Pancreas (tissue), 10 donors: Measurements from ENCODE around the gene ILKAP. TPM values are rescaled to one million over a fixed set of nuclear protein-coding genes. Genes with fewer than 3 reads are reported as not detected.
A peak's percentile ranks its signal among the peaks of the same experiment; 100 is the strongest.

Source experiments
- ATAC-seq, 4 donors: fragments of 200-7000 bp; cut with Tn5 transposase; one replicate each; pipeline versions ENCODE4 v1.8.0 to v1.9.1; 2020; ENCODE audit warnings: mild to moderate bottlenecking in 4 of 4, moderate library complexity in 4 of 4
- DNase-seq, 6 donors: peaks; one replicate each; pipeline ENCODE4 v3.0.0-alpha.2; 2020
- FAIRE-seq: peaks from 2 replicates; lab custom pipeline; 2012; peaks lifted over from hg19 to GRCh38; lab: Jason Lieb, UNC
- H3K27ac ChIP-seq, 4 donors: fragments of 200-600 bp; sonication (generic); 1 replicate in 3 of 4; 2 replicates in 1 of 4; pipeline versions ENCODE4 v1.5.0 to v1.8.0; 2020
- H3K27me3 ChIP-seq, 4 donors: fragments of 200-600 bp; one replicate each; pipeline ENCODE4 v1.8.0; 2021
- H3K36me3 ChIP-seq, 3 donors: fragments of 200-600 bp; sonication (generic) in 1 of 3; one replicate each; pipeline versions ENCODE4 v1.5.0 to v1.8.0; 2020 to 2021
- H3K4me1 ChIP-seq, 3 donors: fragments of 200-600 bp; one replicate each; pipeline ENCODE4 v1.8.0; 2021
- H3K4me3 ChIP-seq, 4 donors: fragments of 200-600 bp; sonication (generic) in 2 of 4; one replicate each; pipeline versions ENCODE4 v1.5.0 to v1.8.0; 2020 to 2021
- H3K9me3 ChIP-seq, 4 donors: fragments of 200-600 bp; one replicate each; pipeline ENCODE4 v1.8.0; 2021
- CTCF ChIP-seq, 4 donors: fragments of 200-600 bp; sonication (generic) in 3 of 4; IDR thresholded peaks; one replicate each; pipeline versions ENCODE4 v1.5.0 to v1.8.0; 2021; ENCODE audit warnings: antibody characterized with exemption in 4 of 4
- WGBS, 2 donors: extraction: QIAGEN DNeasy Blood & Tissue Kit; methylation state at CpG; one replicate each; pipeline ENCODE4 v1.1.7; 2013; 5-methylcytosine and 5-hydroxymethylcytosine counted together
- intact Hi-C, 3 donors: fragments of 100-400 bp; cut with DNase I; formaldehyde crosslinking; loops; one replicate each; pipeline versions ENCODE4 v1.11.1 to v1.14.2; 2022
- polyA plus RNA-seq, 2 donors: library from polyadenylated mRNA; stranded (reverse); fragments of 200-250 nt; gene quantifications; one replicate each; pipeline ENCODE4 v1.2.3, GENCODE V29; 2013
- total RNA-seq, 6 donors: library from RNA; stranded (reverse); fragmentation: NEBNext Ultra II Directional in 4 of 6; extraction: Animal tissue kit (Norgen Biotek cat#: 25700) in 4 of 6; gene quantifications; one replicate each; pipeline versions ENCODE4 v1.2.1 to v1.2.4, GENCODE V29; 2021 to 2023
- donor health status: healthy with polysubstance abuse.
- donor health status: DM: no; HTN: no; CAD: no; lungs with moderate emphysema.
- donor health status: DM: no; HTN: no; CAD: no.
- donor health status: control.
- donor health status: control.
- donor health status: Bipolar disorder and iron deficiency.
- donor health status: DM: yes; HTN: yes; CAD: no.
- donor health status: DM: no; HTN: no; CAD: no.
- donor health status: DM: no; HTN: no; CAD: no.
- donor health status: DM: yes; HTN: yes; CAD: no.

ILKAP gene
- total and polyA plus RNA-seq, 8 donors: 14.0 to 91.6 (median 21.5) TPM

GRCh38 chr2:238161291-238162051, 42.0 kb downstream of the ILKAP start:
- TF ChIP-seq CTCF (IDR thresholded peaks at IDR 0.05): no peak
- ATAC-seq (no peak), FAIRE-seq (no peak), DNase-seq (peak in 2 of 6 donors; percentile 51 to 58)
- Histone ChIP-seq H3K9me3 (no peaks in the 10 kb centered on the region), H3K4me1 (no peaks in the 10 kb centered on the region), H3K4me3 (no peak overlapping the region), H3K27me3 (no peaks in the 10 kb centered on the region), H3K27ac (no peak overlapping the region), H3K36me3 (no peaks in the 10 kb centered on the region)
- intact Hi-C loops: no loop called here
- WGBS, 2 donors: 82 to 86% methylated on average over 21 of the region's 21 CpGs

GRCh38 chr2:238160206-238161129, 43.0 kb downstream of the ILKAP start:
- FAIRE-seq (no peak), ATAC-seq (no peak)

GRCh38 chr2:238159661-238160205, 43.8 kb downstream of the ILKAP start:
- H3K27ac ChIP-seq: no peak overlapping the region
- no peak overlapping the region for H3K4me3 ChIP-seq
- H3K36me3 ChIP-seq: no peaks in the 10 kb centered on the region
- no peaks in the 10 kb centered on the region for H3K27me3 ChIP-seq
- H3K9me3 ChIP-seq: no peaks in the 10 kb centered on the region
- intact Hi-C loops: no loop called here
- ATAC-seq (no peak), DNase-seq (peak in 3 of 6 donors; percentile 25 to 62 (median 53)), FAIRE-seq (no peak)
- no peaks in the 10 kb centered on the region for H3K4me1 ChIP-seq
- 69 to 80% methylated on average over 8 to 10 of the region's 10 CpGs for WGBS, 2 donors
- TF ChIP-seq CTCF (IDR thresholded peaks at IDR 0.05): no peak

More at GRCh38 chr2:238160206-238161129, 43.0 kb downstream of the ILKAP start:
- TF ChIP-seq CTCF (IDR thresholded peaks at IDR 0.05): no peak
- H3K36me3 ChIP-seq: no peaks in the 10 kb centered on the region
- H3K4me1 ChIP-seq: no peaks in the 10 kb centered on the region
- intact Hi-C loops: no loop called here
- H3K27me3 ChIP-seq: no peaks in the 10 kb centered on the region
- no peaks in the 10 kb centered on the region for H3K9me3 ChIP-seq
- H3K4me3 ChIP-seq: no peak overlapping the region
- 80 to 89% methylated on average over 23 of the region's 23 CpGs for WGBS, 2 donors
- DNase-seq: peak in 2 of 6 donors; percentile 49 to 74
- no peak overlapping the region for H3K27ac ChIP-seq

- no peaks in the 10 kb centered on the region for H3K4me1 ChIP-seq
- no peak for TF ChIP-seq CTCF (IDR thresholded peaks at IDR 0.05)
- WGBS, 2 donors: 5 to 8% methylated on average over 36 to 52 of the region's 52 CpGs
- no peak overlapping the region for H3K27ac ChIP-seq
- H3K4me3 ChIP-seq: peak overlapping the region in 2 of 4 donors; percentile 29 to 36
- no peaks in the 10 kb centered on the region for H3K36me3 ChIP-seq
- ATAC-seq (peak in 2 of 4 donors; percentile 21 to 32), DNase-seq (peak in 3 of 6 donors; percentile 25 to 62 (median 60)), FAIRE-seq (no peak)
- intact Hi-C loops: no loop called here
- no peaks in the 10 kb centered on the region for H3K27me3 ChIP-seq
- no peaks in the 10 kb centered on the region for H3K9me3 ChIP-seq
These were observed 44.4 kb downstream of the ILKAP start for GRCh38 chr2:238159071-238159539.
